ENCODE results near the gene ACBD4. TPM values are rescaled to one million over a fixed set of nuclear protein-coding genes. Genes with fewer than 3 reads are reported as not detected.

ACBD4 gene
- total and polyA plus RNA-seq, 10 of the 15 experiments (the other 5 are each of a cell fraction or from before 2014, with no cell fraction given), result 0.20 to 13.8 (median 6.9) TPM

DNA sequence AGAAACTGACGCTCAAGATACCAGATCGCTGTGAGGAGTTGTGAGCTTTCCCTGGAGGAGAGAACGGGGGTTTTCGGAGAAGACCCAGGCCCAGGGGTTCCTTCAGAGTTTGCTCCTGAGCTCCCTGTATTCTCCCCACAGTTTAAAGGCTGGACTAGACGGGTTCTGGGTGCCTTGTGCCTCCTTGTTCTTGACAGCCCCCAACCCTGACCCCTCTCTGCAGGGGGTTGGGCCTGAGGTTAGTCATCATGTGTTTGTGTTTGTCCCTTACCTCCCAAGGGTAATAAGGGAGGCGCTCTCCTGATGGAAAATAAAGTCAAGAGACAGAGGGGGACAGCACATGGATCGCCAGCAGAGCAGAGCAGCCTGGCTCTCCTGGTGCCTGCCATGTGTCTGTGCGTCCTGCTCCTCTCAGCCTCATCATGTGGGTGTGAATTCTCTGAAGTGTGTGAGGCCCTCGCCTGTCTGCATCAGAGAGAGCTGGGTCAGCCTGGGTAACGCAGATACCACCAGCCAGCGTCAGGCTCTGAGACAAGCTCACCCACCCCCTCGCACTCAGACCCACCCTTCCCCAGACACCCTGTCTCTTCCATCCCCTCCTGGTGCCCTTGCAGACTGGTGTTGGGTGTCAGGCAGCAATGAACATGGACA, 34.9 kb downstream of the ACBD4 start (continued):
- TF ChIP-seq FOXM1 (IDR thresholded peaks at IDR 0.05; ENCODE audit: low read depth, low read length) (no peak), SUPT20H (IDR thresholded peaks at IDR 0.05; ENCODE audit: borderline replicate concordance, control insufficient read depth, low read depth, low read length) (no peak)

DNA sequence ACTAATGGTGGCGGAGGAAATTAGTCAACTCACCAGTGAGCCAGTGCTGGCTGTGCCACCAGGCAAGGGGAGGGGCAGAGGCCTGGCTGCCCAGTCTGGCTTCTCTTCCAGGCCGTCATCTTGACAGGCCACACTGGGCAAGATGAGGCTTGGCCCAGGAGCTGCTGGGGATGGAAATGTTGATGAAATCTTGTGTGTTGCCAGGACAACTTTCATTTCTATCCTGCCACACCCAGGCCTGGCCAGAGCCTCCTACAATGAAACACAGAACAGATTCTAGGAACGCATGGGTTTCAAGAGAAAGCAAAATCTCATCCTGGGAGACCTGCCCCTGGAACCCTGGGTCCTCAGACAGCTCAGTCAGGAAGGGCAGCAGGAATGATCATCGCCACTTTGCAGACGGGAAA, 35.4 kb downstream of the ACBD4 start:
- FAIRE-seq, result no peak
- SMC1A ChIA-PET (ENCODE audit: uncharacterized antibody, unreplicated experiment), result no interaction called here

More for the DNA sequence above, 35.4 kb downstream of the ACBD4 start:
- H3K9ac ChIP-seq (ENCODE audit: control insufficient read depth, insufficient read depth, low read length), result no peak overlapping the region
- peaks cover 7% of the 10 kb centered on the region; the same call in 1 of the 2 replicates for H3K4me1 ChIP-seq (ENCODE audit: control insufficient read depth, insufficient read depth, low read length)
- WGBS (ENCODE audit: insufficient coverage, insufficient replicate concordance, low lambda C conversion rate, missing lambda C conversion rate), result 98% methylated on average over 5 of the region's 5 CpGs
- ATAC-seq (no peak), DNase-seq (ENCODE audit: low read depth, low spot score) (no peak)
- ChIA-PET CTCF (interaction anchor here (3.1 to 4.7 kb wide), 2 partner anchors 27 to 36 kb away, joined by 17 to 19 read pairs; partner anchors contain the start of gene ACBD4), RAD21 (ENCODE audit: unreplicated experiment) (interaction anchor here (0.9 kb wide), 1 partner anchor 9 kb away, joined by 3 read pairs; the partner anchor contains the start of gene HEXIM2), POLR2A (interaction anchor here (1.6 kb wide), 1 partner anchor 9 kb away, joined by 4 read pairs; the partner anchor contains the start of gene HEXIM2)
- BruUV-seq (replicated peaks), result no TSS peak
- H3K27me3 ChIP-seq (replicated peaks in 1 of 2; ENCODE audit: control insufficient read depth in 2 of 2, insufficient read depth in 2 of 2, low read length in 1 of 2), result no peaks in the 10 kb centered on the region
- in situ Hi-C loops (cut with MboI) (no loop called here), intact Hi-C loops (cut with micrococcal nuclease; ENCODE audit: unreplicated experiment) (no loop called here)
- H4K20me1 ChIP-seq (ENCODE audit: control insufficient read depth, insufficient read depth), result no peaks in the 10 kb centered on the region
- TF ChIP-seq, protein P1, sequence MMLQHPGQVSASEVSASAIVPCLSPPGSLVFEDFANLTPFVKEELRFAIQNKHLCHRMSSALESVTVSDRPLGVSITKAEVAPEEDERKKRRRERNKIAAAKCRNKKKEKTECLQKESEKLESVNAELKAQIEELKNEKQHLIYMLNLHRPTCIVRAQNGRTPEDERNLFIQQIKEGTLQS (IDR thresholded peaks at IDR 0.05; ENCODE audit: borderline replicate concordance, extremely low read depth, low read depth, low read length), result no peak
- TF ChIP-seq, protein P2, sequence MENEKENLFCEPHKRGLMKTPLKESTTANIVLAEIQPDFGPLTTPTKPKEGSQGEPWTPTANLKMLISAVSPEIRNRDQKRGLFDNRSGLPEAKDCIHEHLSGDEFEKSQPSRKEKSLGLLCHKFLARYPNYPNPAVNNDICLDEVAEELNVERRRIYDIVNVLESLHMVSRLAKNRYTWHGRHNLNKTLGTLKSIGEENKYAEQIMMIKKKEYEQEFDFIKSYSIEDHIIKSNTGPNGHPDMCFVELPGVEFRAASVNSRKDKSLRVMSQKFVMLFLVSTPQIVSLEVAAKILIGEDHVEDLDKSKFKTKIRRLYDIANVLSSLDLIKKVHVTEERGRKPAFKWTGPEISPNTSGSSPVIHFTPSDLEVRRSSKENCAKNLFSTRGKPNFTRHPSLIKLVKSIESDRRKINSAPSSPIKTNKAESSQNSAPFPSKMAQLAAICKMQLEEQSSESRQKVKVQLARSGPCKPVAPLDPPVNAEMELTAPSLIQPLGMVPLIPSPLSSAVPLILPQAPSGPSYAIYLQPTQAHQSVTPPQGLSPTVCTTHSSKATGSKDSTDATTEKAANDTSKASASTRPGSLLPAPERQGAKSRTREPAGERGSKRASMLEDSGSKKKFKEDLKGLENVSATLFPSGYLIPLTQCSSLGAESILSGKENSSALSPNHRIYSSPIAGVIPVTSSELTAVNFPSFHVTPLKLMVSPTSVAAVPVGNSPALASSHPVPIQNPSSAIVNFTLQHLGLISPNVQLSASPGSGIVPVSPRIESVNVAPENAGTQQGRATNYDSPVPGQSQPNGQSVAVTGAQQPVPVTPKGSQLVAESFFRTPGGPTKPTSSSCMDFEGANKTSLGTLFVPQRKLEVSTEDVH (IDR thresholded peaks at IDR 0.05; ENCODE audit: low read depth, partially characterized antibody), result no peak
- no peak for TF ChIP-seq SREBF1 (IDR thresholded peaks at IDR 0.05; ENCODE audit: low read length)
- H2AFZ ChIP-seq (ENCODE audit: control insufficient read depth, low read depth, low read length), result no peak overlapping the region
- no peaks in the 10 kb centered on the region for H3K36me3 ChIP-seq (ENCODE audit: control insufficient read depth in 2 of 2, insufficient read depth in 2 of 2, low read length in 1 of 2)
- H3K4me3 ChIP-seq, result no peak overlapping the region
- H3K79me2 ChIP-seq (ENCODE audit: control insufficient read depth, insufficient read depth, low read length), result no peaks in the 10 kb centered on the region
- H3K27ac ChIP-seq (ENCODE audit: control insufficient read depth, insufficient read depth), result no peak overlapping the region
- no peaks in the 10 kb centered on the region for H3K9me3 ChIP-seq (replicated peaks; ENCODE audit: control insufficient read depth, insufficient read depth, low read length)
- no peak overlapping the region for H3K4me2 ChIP-seq (ENCODE audit: control insufficient read depth, insufficient read depth)

Data from GM12878 (cell line).